Measurements from ENCODE around the gene SLC35F3. TPM values are rescaled to one million over a fixed set of nuclear protein-coding genes. Genes with fewer than 3 reads are reported as not detected.

SLC35F3 gene
- polyA plus RNA-seq, 1 experiment = 0.06 TPM

GRCh38 chr1:234007684-234008083, 103.2 kb downstream of the SLC35F3 start:
- TF ChIP-seq, protein P1, sequence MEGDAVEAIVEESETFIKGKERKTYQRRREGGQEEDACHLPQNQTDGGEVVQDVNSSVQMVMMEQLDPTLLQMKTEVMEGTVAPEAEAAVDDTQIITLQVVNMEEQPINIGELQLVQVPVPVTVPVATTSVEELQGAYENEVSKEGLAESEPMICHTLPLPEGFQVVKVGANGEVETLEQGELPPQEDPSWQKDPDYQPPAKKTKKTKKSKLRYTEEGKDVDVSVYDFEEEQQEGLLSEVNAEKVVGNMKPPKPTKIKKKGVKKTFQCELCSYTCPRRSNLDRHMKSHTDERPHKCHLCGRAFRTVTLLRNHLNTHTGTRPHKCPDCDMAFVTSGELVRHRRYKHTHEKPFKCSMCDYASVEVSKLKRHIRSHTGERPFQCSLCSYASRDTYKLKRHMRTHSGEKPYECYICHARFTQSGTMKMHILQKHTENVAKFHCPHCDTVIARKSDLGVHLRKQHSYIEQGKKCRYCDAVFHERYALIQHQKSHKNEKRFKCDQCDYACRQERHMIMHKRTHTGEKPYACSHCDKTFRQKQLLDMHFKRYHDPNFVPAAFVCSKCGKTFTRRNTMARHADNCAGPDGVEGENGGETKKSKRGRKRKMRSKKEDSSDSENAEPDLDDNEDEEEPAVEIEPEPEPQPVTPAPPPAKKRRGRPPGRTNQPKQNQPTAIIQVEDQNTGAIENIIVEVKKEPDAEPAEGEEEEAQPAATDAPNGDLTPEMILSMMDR (IDR thresholded peaks at IDR 0.05; ENCODE audit: insufficient read depth, low read depth, low read length) = no peak
- no peaks in the 10 kb centered on the region for H3K27me3 ChIP-seq (ENCODE audit: control insufficient read depth, insufficient read depth, low read length)
- H3K36me3 ChIP-seq (ENCODE audit: control insufficient read depth, insufficient read depth, low read length) = no peaks in the 10 kb centered on the region
- H3K4me3 ChIP-seq (ENCODE audit: low read depth, low read length) = no peak overlapping the region
- ChIA-PET CTCF (no interaction called here), POLR2A (no interaction called here)
- DNase-seq (ENCODE audit: low read depth) = no peak

DNA sequence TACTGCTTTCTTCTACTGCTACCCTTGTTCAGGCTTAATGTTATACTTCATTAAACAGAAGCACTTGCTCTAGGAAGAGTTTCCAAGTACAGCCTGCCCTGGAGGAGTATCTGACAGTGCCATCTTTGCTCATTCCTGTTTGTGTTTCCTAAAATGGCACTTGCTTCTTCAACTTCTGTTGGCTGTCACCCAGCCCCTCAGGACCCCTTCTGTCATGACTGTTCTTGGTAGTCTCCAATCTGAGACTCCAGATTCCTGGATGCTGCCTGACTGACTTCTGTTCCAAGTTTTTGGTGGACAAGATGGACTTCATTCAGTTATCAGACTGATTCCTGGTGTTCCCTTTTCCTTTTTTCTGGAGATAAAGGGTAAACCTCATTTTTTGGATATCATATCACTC, 104.1 kb downstream of the SLC35F3 start:
- TF ChIP-seq, protein P1 (IDR thresholded peaks at IDR 0.05; ENCODE audit: insufficient read depth, low read depth, low read length) = no peak
- no peaks in the 10 kb centered on the region for H3K27me3 ChIP-seq (ENCODE audit: control insufficient read depth, insufficient read depth, low read length)
- DNase-seq (ENCODE audit: low read depth) = no peak
- no peak overlapping the region for H3K4me3 ChIP-seq (ENCODE audit: low read depth, low read length)
- ChIA-PET CTCF (no interaction called here), POLR2A (no interaction called here)
- no peaks in the 10 kb centered on the region for H3K36me3 ChIP-seq (ENCODE audit: control insufficient read depth, insufficient read depth, low read length)

- TF ChIP-seq, protein P1 (IDR thresholded peaks at IDR 0.05; ENCODE audit: insufficient read depth, low read depth, low read length) = no peak
- no peaks in the 10 kb centered on the region for H3K36me3 ChIP-seq (ENCODE audit: control insufficient read depth, insufficient read depth, low read length)
- no peaks in the 10 kb centered on the region for H3K27me3 ChIP-seq (ENCODE audit: control insufficient read depth, insufficient read depth, low read length)
- POLR2A ChIA-PET = no interaction called here
- CTCF ChIA-PET = no interaction called here
- DNase-seq (ENCODE audit: low read depth) = no peak
- H3K4me3 ChIP-seq (ENCODE audit: low read depth, low read length) = no peak overlapping the region
These were observed 105.2 kb downstream of the SLC35F3 start for GRCh38 chr1:234009668-234010067.

GRCh38 chr1:234014208-234014607, 109.7 kb downstream of the SLC35F3 start:
- DNase-seq (ENCODE audit: low read depth) = no peak
- ChIA-PET POLR2A (no interaction called here), CTCF (no interaction called here)
- Histone ChIP-seq H3K4me3 (ENCODE audit: low read depth, low read length) (no peak overlapping the region), H3K27me3 (ENCODE audit: control insufficient read depth, insufficient read depth, low read length) (no peaks in the 10 kb centered on the region), H3K36me3 (ENCODE audit: control insufficient read depth, insufficient read depth, low read length) (no peaks in the 10 kb centered on the region)
- TF ChIP-seq, protein P1 (IDR thresholded peaks at IDR 0.05; ENCODE audit: insufficient read depth, low read depth, low read length) = no peak

DNA sequence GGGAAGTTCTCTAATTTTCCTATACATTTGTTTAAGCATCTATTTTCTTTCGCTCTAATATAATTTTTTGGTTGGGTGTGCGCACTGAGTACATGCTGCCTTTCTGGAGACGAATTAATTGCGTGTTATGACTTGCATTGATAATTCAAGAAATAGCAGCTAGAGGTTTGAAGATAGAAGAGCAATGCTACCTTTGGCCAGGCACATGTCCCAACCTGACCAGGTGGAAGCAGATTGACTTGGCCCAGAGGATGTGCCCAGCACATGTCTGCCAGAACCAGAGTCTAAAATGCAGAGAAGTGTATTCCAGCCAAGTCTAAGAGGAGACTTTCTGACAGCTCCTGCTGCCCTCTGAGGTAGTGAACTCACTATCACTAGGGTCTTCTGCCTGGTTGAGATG, 114.3 kb downstream of the SLC35F3 start:
- H3K4me3 ChIP-seq (ENCODE audit: low read depth, low read length) = no peak overlapping the region
- no peak for DNase-seq (ENCODE audit: low read depth)
- TF ChIP-seq, protein P1 (IDR thresholded peaks at IDR 0.05; ENCODE audit: insufficient read depth, low read depth, low read length) = no peak
- no peaks in the 10 kb centered on the region for H3K36me3 ChIP-seq (ENCODE audit: control insufficient read depth, insufficient read depth, low read length)
- ChIA-PET CTCF (no interaction called here), POLR2A (no interaction called here)
- H3K27me3 ChIP-seq (ENCODE audit: control insufficient read depth, insufficient read depth, low read length) = no peaks in the 10 kb centered on the region

Measured in BJ (cell line).